ENCODE measurements around the gene INKA1. TPM values are rescaled to one million over a fixed set of nuclear protein-coding genes. Genes with fewer than 3 reads are reported as not detected.

The INKA1 gene
- total and polyA plus RNA-seq, 9 of the 15 experiments (the other 6 are each of a cell fraction or from before 2014, with no cell fraction given) = 0.55 to 13.9 (median 6.7) TPM

GRCh38 chr3:49802719-49803464 is at the start of gene INKA1 (continued):
- no peak for TF ChIP-seq ZNF143 (CRISPR knock-in tag; IDR thresholded peaks at IDR 0.05)
- TF ChIP-seq GTF2E2 (tag; IDR thresholded peaks at IDR 0.05) = no peak
- TF ChIP-seq ZFP91 (CRISPR knock-in tag; IDR thresholded peaks at IDR 0.05) = no peak
- TF ChIP-seq ZFP1 (CRISPR knock-in tag; IDR thresholded peaks at IDR 0.05) = no peak
- peak; percentile 28 to 36; a peak in 3 of 4 replicates for TF ChIP-seq NRF1 (conservative IDR thresholded peaks at IDR 0.05 in 1 of 2, IDR thresholded peaks at IDR 0.05 in 1 of 2)
- TF ChIP-seq KDM2B (CRISPR knock-in tag; IDR thresholded peaks at IDR 0.05) = 0 out of 2 replicates have a peak, but pooled peaks have one; percentile 8
- TF ChIP-seq HSF4 (CRISPR knock-in tag; IDR thresholded peaks at IDR 0.05; ENCODE audit: borderline replicate concordance) = no peak
- TF ChIP-seq KLF16 (IDR thresholded peaks at IDR 0.05) = no peak
- no peak for TF ChIP-seq BRD4 (IDR thresholded peaks at IDR 0.05)
- no peak for TF ChIP-seq HDGF (IDR thresholded peaks at IDR 0.05)
- TF ChIP-seq CGGBP1 (CRISPR knock-in tag; IDR thresholded peaks at IDR 0.05) = no peak
- TF ChIP-seq EGR1 (conservative IDR thresholded peaks at IDR 0.05) = no peak
- peak; percentile 85 to 90 for TF ChIP-seq RAD21 (CRISPR knock-in tag; conservative IDR thresholded peaks at IDR 0.05 in 1 of 2, IDR thresholded peaks at IDR 0.05 in 1 of 2)
- TF ChIP-seq CUX1 (CRISPR knock-in tag; IDR thresholded peaks at IDR 0.05) = no peak
- no peak for TF ChIP-seq ZNF589 (CRISPR knock-in tag; IDR thresholded peaks at IDR 0.05; ENCODE audit: low read depth)
- no peak for TF ChIP-seq ERF (CRISPR knock-in tag; IDR thresholded peaks at IDR 0.05)
- TF ChIP-seq EWSR1 (IDR thresholded peaks at IDR 0.05; ENCODE audit: borderline replicate concordance, low read depth, partially characterized antibody) = no peak
- TF ChIP-seq MCM2 (IDR thresholded peaks at IDR 0.05; ENCODE audit: low read depth) = no peak
- TF ChIP-seq ZNF79 (CRISPR knock-in tag; IDR thresholded peaks at IDR 0.05; ENCODE audit: low read depth) = no peak
- peak; percentile 77 for TF ChIP-seq RB1 (IDR thresholded peaks at IDR 0.05; ENCODE audit: low read depth)
- no peak for TF ChIP-seq JUNB (CRISPR knock-in tag; conservative IDR thresholded peaks at IDR 0.05)
- TF ChIP-seq NEUROD1 (IDR thresholded peaks at IDR 0.05; ENCODE audit: borderline replicate concordance, low read depth, low read length, partially characterized antibody) = no peak
- TF ChIP-seq RBM34 (IDR thresholded peaks at IDR 0.05; ENCODE audit: borderline replicate concordance, insufficient read depth, low read length) = no peak

Measured in K562 (cell line).